WTC11 (cell line): ENCODE measurements around the gene MATN3. TPM values are rescaled to one million over a fixed set of nuclear protein-coding genes. Genes with fewer than 3 reads are reported as not detected.

ENCODE experiments used
- ATAC-seq: fragments of 200-7000 bp; cut with Tn5 transposase; 2 replicates; pipeline ENCODE4 v1.10.0; 2021; ENCODE audit warnings: mild to moderate bottlenecking, moderate library complexity
- CTCF ChIA-PET: fragments of 300-600 bp; sonication (Branson Sonifier 250); formaldehyde crosslinking; loops from one replicate; lab custom pipeline; 2021; ENCODE audit warnings: antibody characterized with exemption; lab: Charles Lee
- POLR2A ChIA-PET: fragments of 350-600 bp; sonication (Branson Sonifier 250); formaldehyde crosslinking; loops from one replicate; lab custom pipeline; 2021; ENCODE audit warnings: antibody characterized with exemption; lab: Charles Lee
- DNase-seq: peaks from one replicate; pipeline ENCODE4 v3.0.0; 2021; ENCODE audit warnings: low spot score
- H3K27ac Mint-ChIP-seq: 2 replicates; pipeline ENCODE4 v1.8.0; 2021; ENCODE audit warnings: mixed read lengths
- H3K27me3 Mint-ChIP-seq: 2 replicates; pipeline ENCODE4 v1.8.0; 2021; ENCODE audit warnings: low read depth, mild to moderate bottlenecking, moderate library complexity, mixed read lengths
- H3K36me3 Mint-ChIP-seq: 2 replicates; pipeline ENCODE4 v1.8.0; 2021; ENCODE audit warnings: mixed read lengths
- H3K4me1 Mint-ChIP-seq: 2 replicates; pipeline ENCODE4 v1.8.0; 2022; ENCODE audit warnings: mixed read lengths
- H3K4me3 Mint-ChIP-seq: 2 replicates; pipeline ENCODE4 v1.8.0; 2021; ENCODE audit warnings: mild to moderate bottlenecking, moderate library complexity, mixed read lengths
- H3K9me3 Mint-ChIP-seq: 2 replicates; pipeline ENCODE4 v1.8.0; 2021; ENCODE audit warnings: mixed read lengths
- ETV6 ChIP-seq: sonication (generic); formaldehyde crosslinking; IDR thresholded peaks from 2 replicates; pipeline ENCODE4 v1.8.1; 2022; ENCODE audit warnings: mild to moderate bottlenecking, missing genetic modification reagents
- JAZF1 ChIP-seq: fragments of 250-450 bp; sonication (Bioruptor Pico); IDR thresholded peaks from 2 replicates; pipeline ENCODE4 v1.9.0; 2021; ENCODE audit warnings: moderate library complexity, mild to moderate bottlenecking, inconsistent platforms
- RORB ChIP-seq: fragments of 250-450 bp; sonication (Bioruptor Pico); IDR thresholded peaks from 2 replicates; pipeline ENCODE4 v1.9.0; 2021; ENCODE audit warnings: mild to moderate bottlenecking
- SMAD3 ChIP-seq: sonication (generic); formaldehyde crosslinking; IDR thresholded peaks from 2 replicates; pipeline ENCODE4 v1.8.0; 2022; ENCODE audit warnings: missing genetic modification reagents, mild to moderate bottlenecking, borderline replicate concordance
- TCF7 ChIP-seq: sonication (generic); formaldehyde crosslinking; IDR thresholded peaks from 2 replicates; pipeline ENCODE4 v1.8.0; 2022; ENCODE audit warnings: mild to moderate bottlenecking, low read depth, missing genetic modification reagents, moderate library complexity
- TEAD1 ChIP-seq: sonication (generic); formaldehyde crosslinking; IDR thresholded peaks from 2 replicates; pipeline ENCODE4 v1.8.0; 2022; ENCODE audit warnings: mild to moderate bottlenecking, missing genetic modification reagents
- TEAD4 ChIP-seq: sonication (generic); formaldehyde crosslinking; IDR thresholded peaks from 2 replicates; pipeline ENCODE4 v1.8.0; 2022; ENCODE audit warnings: mild to moderate bottlenecking, missing genetic modification reagents
- ZBTB21 ChIP-seq: sonication (generic); formaldehyde crosslinking; IDR thresholded peaks from 2 replicates; pipeline ENCODE4 v1.8.1; 2023; ENCODE audit warnings: mild to moderate bottlenecking, missing genetic modification reagents, borderline replicate concordance
- ZNF396 ChIP-seq: fragments of 250-450 bp; sonication (Bioruptor Pico); IDR thresholded peaks from 2 replicates; pipeline ENCODE4 v1.8.0; 2021; ENCODE audit warnings: mild to moderate bottlenecking, moderate library complexity, borderline replicate concordance
- total RNA-seq: library from RNA; stranded (reverse); gene quantifications from 3 replicates; pipeline ENCODE4 v1.2.3, GENCODE V29; 2021
- TF ChIP-seq, protein P1 (sequence below): sonication (generic); formaldehyde crosslinking; IDR thresholded peaks from 2 replicates; pipeline ENCODE4 v1.8.0; 2023; ENCODE audit warnings: missing genetic modification reagents, mild to moderate bottlenecking, borderline replicate concordance
- TF ChIP-seq, protein P2 (sequence below): sonication (generic); formaldehyde crosslinking; IDR thresholded peaks from 2 replicates; pipeline ENCODE4 v1.8.0; 2023; ENCODE audit warnings: missing genetic modification reagents
- TF ChIP-seq, protein P3 (sequence below): fragments of 250-450 bp; sonication (Bioruptor Pico); IDR thresholded peaks from 2 replicates; pipeline ENCODE4 v2.1.2; 2022; ENCODE audit warnings: mild to moderate bottlenecking, moderate library complexity
- TF ChIP-seq, protein P4 (sequence below): sonication (generic); formaldehyde crosslinking; IDR thresholded peaks from 2 replicates; pipeline ENCODE4 v1.8.1; 2022; ENCODE audit warnings: mild to moderate bottlenecking, missing genetic modification reagents, moderate library complexity, borderline replicate concordance
- TF ChIP-seq, protein P5 (sequence below): sonication (generic); formaldehyde crosslinking; IDR thresholded peaks from 2 replicates; pipeline ENCODE4 v1.8.1; 2022; ENCODE audit warnings: missing genetic modification reagents, borderline replicate concordance
- TF ChIP-seq, protein P6 (sequence below): sonication (generic); formaldehyde crosslinking; IDR thresholded peaks from 2 replicates; pipeline ENCODE4 v1.8.1; 2023; ENCODE audit warnings: mild to moderate bottlenecking, moderate library complexity, missing genetic modification reagents
- TF ChIP-seq, protein P7 (sequence below): sonication (generic); formaldehyde crosslinking; IDR thresholded peaks from 2 replicates; pipeline ENCODE4 v1.8.0; 2022; ENCODE audit warnings: missing genetic modification reagents
- TF ChIP-seq, protein P8 (sequence below): sonication (generic); formaldehyde crosslinking; conservative IDR thresholded peaks from 2 replicates; pipeline ENCODE4 v1.8.1; 2022; ENCODE audit warnings: mild to moderate bottlenecking, missing genetic modification reagents

The MATN3 gene
- total RNA-seq, 1 experiment from 2014 or later = 6.3 TPM

DNA sequence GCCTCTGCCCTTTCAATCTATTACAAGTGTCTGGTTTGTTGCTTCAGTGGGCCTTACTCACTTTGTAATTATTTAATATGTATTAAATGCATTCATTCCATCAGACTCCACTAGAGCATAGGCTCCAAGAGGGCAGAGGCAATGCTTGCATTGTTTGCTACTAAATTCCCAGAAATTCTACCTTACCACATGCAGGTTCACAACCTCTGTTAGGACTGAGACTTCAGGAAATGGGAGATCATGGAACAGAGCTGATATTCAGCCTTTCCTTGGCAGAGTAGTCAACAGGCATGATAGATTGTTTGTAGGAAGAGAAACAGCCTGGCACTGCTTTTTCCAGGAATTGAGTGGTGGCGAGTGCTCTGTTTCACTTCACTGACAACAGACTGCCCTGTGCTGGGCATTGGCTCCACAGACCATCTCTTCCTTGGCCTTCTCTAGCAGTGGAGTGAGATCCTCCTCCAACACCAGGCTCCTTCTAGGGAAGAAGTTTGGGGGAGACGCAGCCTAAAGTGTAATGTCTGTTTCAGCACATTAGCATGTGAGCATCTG is 6.2 kb upstream of the MATN3 start:
- Mint-ChIP-seq H3K4me3 (no peak overlapping the region), H3K27me3 (peaks cover 14% of the 10 kb centered on the region), H3K27ac (no peak overlapping the region), H3K9me3 (peaks cover 47% of the 10 kb centered on the region), H3K4me1 (peaks cover 3% of the 10 kb centered on the region), H3K36me3 (peaks cover 33% of the 10 kb centered on the region)
- ChIA-PET POLR2A (no interaction called here), CTCF (no interaction called here)
- DNase-seq = no peak
- no peak for TF ChIP-seq TCF7 (CRISPR knock-in tag)
- TF ChIP-seq, protein P1, sequence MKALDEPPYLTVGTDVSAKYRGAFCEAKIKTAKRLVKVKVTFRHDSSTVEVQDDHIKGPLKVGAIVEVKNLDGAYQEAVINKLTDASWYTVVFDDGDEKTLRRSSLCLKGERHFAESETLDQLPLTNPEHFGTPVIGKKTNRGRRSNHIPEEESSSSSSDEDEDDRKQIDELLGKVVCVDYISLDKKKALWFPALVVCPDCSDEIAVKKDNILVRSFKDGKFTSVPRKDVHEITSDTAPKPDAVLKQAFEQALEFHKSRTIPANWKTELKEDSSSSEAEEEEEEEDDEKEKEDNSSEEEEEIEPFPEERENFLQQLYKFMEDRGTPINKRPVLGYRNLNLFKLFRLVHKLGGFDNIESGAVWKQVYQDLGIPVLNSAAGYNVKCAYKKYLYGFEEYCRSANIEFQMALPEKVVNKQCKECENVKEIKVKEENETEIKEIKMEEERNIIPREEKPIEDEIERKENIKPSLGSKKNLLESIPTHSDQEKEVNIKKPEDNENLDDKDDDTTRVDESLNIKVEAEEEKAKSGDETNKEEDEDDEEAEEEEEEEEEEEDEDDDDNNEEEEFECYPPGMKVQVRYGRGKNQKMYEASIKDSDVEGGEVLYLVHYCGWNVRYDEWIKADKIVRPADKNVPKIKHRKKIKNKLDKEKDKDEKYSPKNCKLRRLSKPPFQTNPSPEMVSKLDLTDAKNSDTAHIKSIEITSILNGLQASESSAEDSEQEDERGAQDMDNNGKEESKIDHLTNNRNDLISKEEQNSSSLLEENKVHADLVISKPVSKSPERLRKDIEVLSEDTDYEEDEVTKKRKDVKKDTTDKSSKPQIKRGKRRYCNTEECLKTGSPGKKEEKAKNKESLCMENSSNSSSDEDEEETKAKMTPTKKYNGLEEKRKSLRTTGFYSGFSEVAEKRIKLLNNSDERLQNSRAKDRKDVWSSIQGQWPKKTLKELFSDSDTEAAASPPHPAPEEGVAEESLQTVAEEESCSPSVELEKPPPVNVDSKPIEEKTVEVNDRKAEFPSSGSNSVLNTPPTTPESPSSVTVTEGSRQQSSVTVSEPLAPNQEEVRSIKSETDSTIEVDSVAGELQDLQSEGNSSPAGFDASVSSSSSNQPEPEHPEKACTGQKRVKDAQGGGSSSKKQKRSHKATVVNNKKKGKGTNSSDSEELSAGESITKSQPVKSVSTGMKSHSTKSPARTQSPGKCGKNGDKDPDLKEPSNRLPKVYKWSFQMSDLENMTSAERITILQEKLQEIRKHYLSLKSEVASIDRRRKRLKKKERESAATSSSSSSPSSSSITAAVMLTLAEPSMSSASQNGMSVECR (CRISPR knock-in tag) = no peak
- no peak for TF ChIP-seq SMAD3
- TF ChIP-seq ETV6 (CRISPR knock-in tag) = no peak
- TF ChIP-seq, protein P2, sequence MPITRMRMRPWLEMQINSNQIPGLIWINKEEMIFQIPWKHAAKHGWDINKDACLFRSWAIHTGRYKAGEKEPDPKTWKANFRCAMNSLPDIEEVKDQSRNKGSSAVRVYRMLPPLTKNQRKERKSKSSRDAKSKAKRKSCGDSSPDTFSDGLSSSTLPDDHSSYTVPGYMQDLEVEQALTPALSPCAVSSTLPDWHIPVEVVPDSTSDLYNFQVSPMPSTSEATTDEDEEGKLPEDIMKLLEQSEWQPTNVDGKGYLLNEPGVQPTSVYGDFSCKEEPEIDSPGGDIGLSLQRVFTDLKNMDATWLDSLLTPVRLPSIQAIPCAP (CRISPR knock-in tag) = no peak
- no peak for TF ChIP-seq ZBTB21
- no peak for TF ChIP-seq TEAD1 (CRISPR knock-in tag)
- TF ChIP-seq, protein P3, sequence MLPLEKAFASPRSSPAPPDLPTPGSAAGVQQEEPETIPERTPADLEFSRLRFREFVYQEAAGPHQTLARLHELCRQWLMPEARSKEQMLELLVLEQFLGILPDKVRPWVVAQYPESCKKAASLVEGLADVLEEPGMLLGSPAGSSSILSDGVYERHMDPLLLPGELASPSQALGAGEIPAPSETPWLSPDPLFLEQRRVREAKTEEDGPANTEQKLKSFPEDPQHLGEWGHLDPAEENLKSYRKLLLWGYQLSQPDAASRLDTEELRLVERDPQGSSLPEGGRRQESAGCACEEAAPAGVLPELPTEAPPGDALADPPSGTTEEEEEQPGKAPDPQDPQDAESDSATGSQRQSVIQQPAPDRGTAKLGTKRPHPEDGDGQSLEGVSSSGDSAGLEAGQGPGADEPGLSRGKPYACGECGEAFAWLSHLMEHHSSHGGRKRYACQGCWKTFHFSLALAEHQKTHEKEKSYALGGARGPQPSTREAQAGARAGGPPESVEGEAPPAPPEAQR (CRISPR knock-in tag) = no peak
- no peak for TF ChIP-seq RORB (CRISPR knock-in tag)
- TF ChIP-seq, protein P4, sequence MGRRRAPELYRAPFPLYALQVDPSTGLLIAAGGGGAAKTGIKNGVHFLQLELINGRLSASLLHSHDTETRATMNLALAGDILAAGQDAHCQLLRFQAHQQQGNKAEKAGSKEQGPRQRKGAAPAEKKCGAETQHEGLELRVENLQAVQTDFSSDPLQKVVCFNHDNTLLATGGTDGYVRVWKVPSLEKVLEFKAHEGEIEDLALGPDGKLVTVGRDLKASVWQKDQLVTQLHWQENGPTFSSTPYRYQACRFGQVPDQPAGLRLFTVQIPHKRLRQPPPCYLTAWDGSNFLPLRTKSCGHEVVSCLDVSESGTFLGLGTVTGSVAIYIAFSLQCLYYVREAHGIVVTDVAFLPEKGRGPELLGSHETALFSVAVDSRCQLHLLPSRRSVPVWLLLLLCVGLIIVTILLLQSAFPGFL (CRISPR knock-in tag) = no peak
- TF ChIP-seq, protein P5, sequence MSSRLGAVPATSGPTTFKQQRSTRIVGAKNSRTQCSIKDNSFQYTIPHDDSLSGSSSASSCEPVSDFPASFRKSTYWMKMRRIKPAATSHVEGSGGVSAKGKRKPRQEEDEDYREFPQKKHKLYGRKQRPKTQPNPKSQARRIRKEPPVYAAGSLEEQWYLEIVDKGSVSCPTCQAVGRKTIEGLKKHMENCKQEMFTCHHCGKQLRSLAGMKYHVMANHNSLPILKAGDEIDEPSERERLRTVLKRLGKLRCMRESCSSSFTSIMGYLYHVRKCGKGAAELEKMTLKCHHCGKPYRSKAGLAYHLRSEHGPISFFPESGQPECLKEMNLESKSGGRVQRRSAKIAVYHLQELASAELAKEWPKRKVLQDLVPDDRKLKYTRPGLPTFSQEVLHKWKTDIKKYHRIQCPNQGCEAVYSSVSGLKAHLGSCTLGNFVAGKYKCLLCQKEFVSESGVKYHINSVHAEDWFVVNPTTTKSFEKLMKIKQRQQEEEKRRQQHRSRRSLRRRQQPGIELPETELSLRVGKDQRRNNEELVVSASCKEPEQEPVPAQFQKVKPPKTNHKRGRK (CRISPR knock-in tag) = no peak
- TF ChIP-seq, protein P6, sequence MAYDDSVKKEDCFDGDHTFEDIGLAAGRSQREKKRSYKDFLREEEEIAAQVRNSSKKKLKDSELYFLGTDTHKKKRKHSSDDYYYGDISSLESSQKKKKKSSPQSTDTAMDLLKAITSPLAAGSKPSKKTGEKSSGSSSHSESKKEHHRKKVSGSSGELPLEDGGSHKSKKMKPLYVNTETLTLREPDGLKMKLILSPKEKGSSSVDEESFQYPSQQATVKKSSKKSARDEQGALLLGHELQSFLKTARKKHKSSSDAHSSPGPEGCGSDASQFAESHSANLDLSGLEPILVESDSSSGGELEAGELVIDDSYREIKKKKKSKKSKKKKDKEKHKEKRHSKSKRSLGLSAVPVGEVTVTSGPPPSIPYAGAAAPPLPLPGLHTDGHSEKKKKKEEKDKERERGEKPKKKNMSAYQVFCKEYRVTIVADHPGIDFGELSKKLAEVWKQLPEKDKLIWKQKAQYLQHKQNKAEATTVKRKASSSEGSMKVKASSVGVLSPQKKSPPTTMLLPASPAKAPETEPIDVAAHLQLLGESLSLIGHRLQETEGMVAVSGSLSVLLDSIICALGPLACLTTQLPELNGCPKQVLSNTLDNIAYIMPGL (CRISPR knock-in tag) = no peak
- TF ChIP-seq, protein P7, sequence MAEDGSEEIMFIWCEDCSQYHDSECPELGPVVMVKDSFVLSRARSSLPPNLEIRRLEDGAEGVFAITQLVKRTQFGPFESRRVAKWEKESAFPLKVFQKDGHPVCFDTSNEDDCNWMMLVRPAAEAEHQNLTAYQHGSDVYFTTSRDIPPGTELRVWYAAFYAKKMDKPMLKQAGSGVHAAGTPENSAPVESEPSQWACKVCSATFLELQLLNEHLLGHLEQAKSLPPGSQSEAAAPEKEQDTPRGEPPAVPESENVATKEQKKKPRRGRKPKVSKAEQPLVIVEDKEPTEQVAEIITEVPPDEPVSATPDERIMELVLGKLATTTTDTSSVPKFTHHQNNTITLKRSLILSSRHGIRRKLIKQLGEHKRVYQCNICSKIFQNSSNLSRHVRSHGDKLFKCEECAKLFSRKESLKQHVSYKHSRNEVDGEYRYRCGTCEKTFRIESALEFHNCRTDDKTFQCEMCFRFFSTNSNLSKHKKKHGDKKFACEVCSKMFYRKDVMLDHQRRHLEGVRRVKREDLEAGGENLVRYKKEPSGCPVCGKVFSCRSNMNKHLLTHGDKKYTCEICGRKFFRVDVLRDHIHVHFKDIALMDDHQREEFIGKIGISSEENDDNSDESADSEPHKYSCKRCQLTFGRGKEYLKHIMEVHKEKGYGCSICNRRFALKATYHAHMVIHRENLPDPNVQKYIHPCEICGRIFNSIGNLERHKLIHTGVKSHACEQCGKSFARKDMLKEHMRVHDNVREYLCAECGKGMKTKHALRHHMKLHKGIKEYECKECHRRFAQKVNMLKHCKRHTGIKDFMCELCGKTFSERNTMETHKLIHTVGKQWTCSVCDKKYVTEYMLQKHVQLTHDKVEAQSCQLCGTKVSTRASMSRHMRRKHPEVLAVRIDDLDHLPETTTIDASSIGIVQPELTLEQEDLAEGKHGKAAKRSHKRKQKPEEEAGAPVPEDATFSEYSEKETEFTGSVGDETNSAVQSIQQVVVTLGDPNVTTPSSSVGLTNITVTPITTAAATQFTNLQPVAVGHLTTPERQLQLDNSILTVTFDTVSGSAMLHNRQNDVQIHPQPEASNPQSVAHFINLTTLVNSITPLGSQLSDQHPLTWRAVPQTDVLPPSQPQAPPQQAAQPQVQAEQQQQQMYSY (CRISPR knock-in tag) = no peak
- TF ChIP-seq JAZF1 (CRISPR knock-in tag) = no peak
- TF ChIP-seq, protein P8, sequence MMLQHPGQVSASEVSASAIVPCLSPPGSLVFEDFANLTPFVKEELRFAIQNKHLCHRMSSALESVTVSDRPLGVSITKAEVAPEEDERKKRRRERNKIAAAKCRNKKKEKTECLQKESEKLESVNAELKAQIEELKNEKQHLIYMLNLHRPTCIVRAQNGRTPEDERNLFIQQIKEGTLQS (CRISPR knock-in tag) = no peak
- no peak for TF ChIP-seq TEAD4 (CRISPR knock-in tag)
- TF ChIP-seq ZNF396 = no peak
- ATAC-seq = no peak
